Measurements from ENCODE around the gene HMGA1.

Gene HMGA1

DNA sequence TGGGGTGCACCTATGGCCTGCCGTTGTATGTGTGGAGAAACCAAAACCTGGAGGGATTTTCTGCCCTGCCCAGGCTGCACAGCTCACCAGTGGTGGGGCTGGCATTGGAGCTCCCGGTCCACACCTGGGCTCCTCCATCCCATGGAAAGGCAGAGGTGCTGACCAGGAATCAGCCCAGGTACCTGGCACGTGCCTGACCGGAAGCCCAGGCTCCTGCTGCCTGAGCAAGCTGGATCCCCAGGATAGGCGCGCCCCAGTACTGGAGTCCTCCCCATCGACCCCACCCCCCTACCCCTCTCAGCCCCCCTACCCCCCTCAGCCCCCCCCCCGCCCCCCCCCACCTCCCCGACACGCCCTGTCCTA lies 39.9 kb upstream of the HMGA1 start:
- in situ Hi-C loops (cut with HindIII; ENCODE audit: low sequenced_read_pairs), result no loop called here
- DNase-seq (ENCODE audit: low read depth, low spot score), result no peak
- peak overlapping the region; percentile 36 for H3K4me3 ChIP-seq (ENCODE audit: low read depth, low read length)
- TF ChIP-seq CTCF (IDR thresholded peaks at IDR 0.05; ENCODE audit: low read depth, low read length), result no peak

DNA sequence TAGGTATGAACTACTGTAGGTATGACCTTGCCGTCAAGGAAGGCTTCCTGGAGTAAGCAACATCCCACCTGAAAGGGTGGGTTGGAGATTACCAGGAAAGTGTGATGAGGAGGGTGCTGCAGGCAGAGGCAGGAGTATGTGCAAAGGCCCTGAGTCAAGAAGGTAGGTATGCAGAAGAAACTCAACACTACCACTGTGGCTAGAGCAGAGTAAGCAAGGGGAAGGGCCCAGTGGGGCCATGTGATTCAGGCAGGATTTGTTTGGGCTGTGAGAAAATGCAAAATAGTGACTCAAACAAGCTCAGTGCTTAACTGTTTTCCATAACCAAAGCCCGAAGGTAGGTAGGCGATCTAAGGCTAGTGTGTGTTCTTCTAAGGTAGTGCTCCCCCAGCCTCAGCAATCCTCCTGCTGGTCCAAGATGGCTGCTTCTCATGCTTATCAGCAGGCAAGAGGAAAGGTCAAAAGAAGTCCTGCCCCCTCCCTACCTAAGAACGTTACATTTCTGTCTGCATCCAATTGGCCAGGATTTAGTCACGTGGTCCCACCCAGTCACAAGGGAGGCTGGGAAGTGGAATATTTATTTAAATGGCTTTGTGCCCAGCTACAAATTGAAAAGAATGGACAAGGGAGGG lies 36.2 kb upstream of the HMGA1 start:
- no peak for DNase-seq (ENCODE audit: low read depth, low spot score)
- in situ Hi-C loops (cut with HindIII; ENCODE audit: low sequenced_read_pairs), result no loop called here
- no peak overlapping the region for H3K4me3 ChIP-seq (ENCODE audit: low read depth, low read length)
- no peak for TF ChIP-seq CTCF (IDR thresholded peaks at IDR 0.05; ENCODE audit: low read depth, low read length)

GRCh38 chr6:34201455-34202107 lies 35.1 kb upstream of the HMGA1 start:
- no peak for DNase-seq (ENCODE audit: low read depth, low spot score)
- TF ChIP-seq CTCF (IDR thresholded peaks at IDR 0.05; ENCODE audit: low read depth, low read length), result no peak

DNA sequence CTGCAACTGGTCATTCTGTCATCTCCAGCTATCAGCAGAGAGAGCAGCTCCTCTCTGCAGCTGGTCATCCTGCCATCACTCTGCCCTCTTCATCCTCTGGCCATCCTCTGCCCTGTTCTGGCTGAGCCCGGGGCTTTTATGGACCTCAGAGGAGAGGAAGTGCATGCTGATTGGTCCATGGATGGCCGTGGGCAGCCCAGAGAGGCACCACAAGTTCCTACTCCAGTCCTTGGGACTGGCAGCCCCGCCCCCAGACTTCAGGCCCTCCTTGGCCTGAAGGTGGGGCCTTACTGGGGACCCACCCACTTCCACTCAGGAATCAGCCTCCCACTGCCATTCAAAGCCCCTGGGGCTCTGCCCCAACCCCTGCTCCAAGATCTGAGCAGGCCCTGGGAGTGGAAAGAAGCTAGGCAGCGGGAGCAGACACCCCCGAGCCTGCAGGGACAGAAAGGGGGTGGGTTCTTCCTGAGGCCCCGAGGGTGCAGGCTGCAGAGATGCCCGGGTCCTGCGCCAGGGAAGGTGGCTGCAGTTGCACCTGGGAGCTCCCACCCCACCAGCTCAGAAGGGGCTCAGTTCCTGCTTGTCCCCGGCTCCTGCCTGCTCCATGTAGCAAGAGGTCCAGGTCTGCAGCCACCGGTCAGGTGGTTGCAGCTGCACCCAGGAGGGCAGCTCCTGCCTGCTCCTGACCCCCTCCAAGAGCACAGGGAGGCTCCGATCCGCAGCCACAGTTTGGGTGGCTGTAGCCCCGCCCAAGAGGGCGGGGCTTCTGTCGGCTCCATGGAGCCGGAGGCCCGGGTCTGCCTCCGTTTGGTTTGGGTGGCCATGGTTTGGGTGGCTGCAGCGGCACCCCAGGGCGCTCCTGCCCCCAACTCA lies 34.1 kb upstream of the HMGA1 start:
- H3K4me3 ChIP-seq (ENCODE audit: low read depth, low read length), result no peak overlapping the region
- DNase-seq (ENCODE audit: low read depth, low spot score), result no peak
- in situ Hi-C loops (cut with HindIII; ENCODE audit: low sequenced_read_pairs), result no loop called here
- TF ChIP-seq CTCF (IDR thresholded peaks at IDR 0.05; ENCODE audit: low read depth, low read length), result no peak

More at GRCh38 chr6:34201455-34202107, 35.1 kb upstream of the HMGA1 start:
- no peak overlapping the region for H3K4me3 ChIP-seq (ENCODE audit: low read depth, low read length)
- in situ Hi-C loops (cut with HindIII; ENCODE audit: low sequenced_read_pairs), result no loop called here

GRCh38 chr6:34204693-34205092 lies 32.0 kb upstream of the HMGA1 start:
- in situ Hi-C loops (cut with HindIII; ENCODE audit: low sequenced_read_pairs), result no loop called here
- H3K4me3 ChIP-seq (ENCODE audit: low read depth, low read length), result no peak overlapping the region
- TF ChIP-seq CTCF (IDR thresholded peaks at IDR 0.05; ENCODE audit: low read depth, low read length), result no peak
- no peak for DNase-seq (ENCODE audit: low read depth, low spot score)

- no peak for TF ChIP-seq CTCF (IDR thresholded peaks at IDR 0.05; ENCODE audit: low read depth, low read length)
- H3K4me3 ChIP-seq (ENCODE audit: low read depth, low read length), result no peak overlapping the region
- in situ Hi-C loops (cut with HindIII; ENCODE audit: low sequenced_read_pairs), result no loop called here
- no peak for DNase-seq (ENCODE audit: low read depth, low spot score)
Observed at GRCh38 chr6:34205466-34205865, 31.2 kb upstream of the HMGA1 start.

Measured in astrocyte of the spinal cord (primary cell).